HUES48 (cell line): ENCODE results near the gene PDZD2.

Experiments
- H3K27ac ChIP-seq: one replicate; pipeline ENCODE4 v1.7.0; 2013; ENCODE audit warnings: low read depth, low read length, inconsistent platforms
- H3K27me3 ChIP-seq: 2 replicates; pipeline ENCODE4 v1.6.1; 2013; ENCODE audit warnings: mild to moderate bottlenecking, low read length; ENCODE audit not compliant: control insufficient read depth, insufficient read depth
- H3K36me3 ChIP-seq: 2 replicates; pipeline ENCODE4 v1.6.1; 2013; ENCODE audit warnings: low read length; ENCODE audit not compliant: control insufficient read depth, insufficient read depth
- H3K4me1 ChIP-seq: 2 replicates; pipeline ENCODE4 v1.6.1; 2013; ENCODE audit warnings: mild to moderate bottlenecking, low read length; ENCODE audit not compliant: control insufficient read depth, insufficient read depth
- H3K4me3 ChIP-seq: 2 replicates; pipeline ENCODE4 v1.5.1; 2013; ENCODE audit warnings: mild to moderate bottlenecking, low read depth, low read length
- H3K9ac ChIP-seq: 2 replicates; pipeline ENCODE4 v1.6.1; 2013; ENCODE audit warnings: mild to moderate bottlenecking, low read depth, low read length, moderate library complexity
- H3K9me3 ChIP-seq: 2 replicates; pipeline ENCODE4 v1.6.1; 2013; ENCODE audit warnings: low read length; ENCODE audit not compliant: control insufficient read depth, insufficient read depth

Gene PDZD2

DNA sequence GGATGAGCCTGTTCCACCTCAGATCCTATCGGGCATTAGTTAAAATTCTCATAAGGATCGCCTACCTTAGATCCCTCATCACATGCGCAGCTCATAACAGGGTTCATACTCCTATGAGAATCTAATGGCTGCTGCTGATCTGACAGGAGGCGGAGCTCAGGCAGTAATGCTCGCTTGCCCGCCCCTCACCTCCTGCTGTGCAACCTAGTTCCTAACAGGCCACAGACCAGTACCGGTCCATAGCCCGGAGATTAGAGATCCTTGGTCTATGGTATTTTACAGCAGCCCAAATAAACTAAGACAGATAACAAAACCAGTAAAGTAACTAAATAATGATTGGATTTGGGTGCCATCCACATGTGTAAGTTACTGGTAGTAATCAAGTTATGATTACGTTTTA lies 517.7 kb downstream of the PDZD2 start:
- Histone ChIP-seq H3K9ac (no peak overlapping the region), H3K27ac (no peak overlapping the region), H3K4me3 (no peak overlapping the region), H3K9me3 (no peaks in the 10 kb centered on the region), H3K27me3 (no peaks in the 10 kb centered on the region), H3K4me1 (peaks cover 21% of the 10 kb centered on the region), H3K36me3 (no peaks in the 10 kb centered on the region)

- H3K9ac ChIP-seq, result no peak overlapping the region
- no peaks in the 10 kb centered on the region for H3K36me3 ChIP-seq
- H3K4me1 ChIP-seq, result peaks cover 21% of the 10 kb centered on the region
- no peaks in the 10 kb centered on the region for H3K9me3 ChIP-seq
- H3K4me3 ChIP-seq, result no peak overlapping the region
- no peak overlapping the region for H3K27ac ChIP-seq
- no peaks in the 10 kb centered on the region for H3K27me3 ChIP-seq
Measured at GRCh38 chr5:32157078-32157477, 518.1 kb downstream of the PDZD2 start.

- Histone ChIP-seq H3K27ac (no peak overlapping the region), H3K4me1 (peaks cover 21% of the 10 kb centered on the region), H3K9ac (no peak overlapping the region), H3K27me3 (no peaks in the 10 kb centered on the region), H3K4me3 (no peak overlapping the region), H3K9me3 (no peaks in the 10 kb centered on the region), H3K36me3 (no peaks in the 10 kb centered on the region)
Measured at GRCh38 chr5:32158679-32158975, 519.7 kb downstream of the PDZD2 start.

- Histone ChIP-seq H3K27ac (no peak overlapping the region), H3K4me3 (no peak overlapping the region), H3K9ac (no peak overlapping the region), H3K36me3 (no peaks in the 10 kb centered on the region), H3K4me1 (peaks cover 21% of the 10 kb centered on the region), H3K9me3 (no peaks in the 10 kb centered on the region), H3K27me3 (no peaks in the 10 kb centered on the region)
Measured at GRCh38 chr5:32159328-32160072, 520.6 kb downstream of the PDZD2 start.

- no peaks in the 10 kb centered on the region for H3K36me3 ChIP-seq
- no peak overlapping the region for H3K9ac ChIP-seq
- H3K27me3 ChIP-seq, result no peaks in the 10 kb centered on the region
- H3K27ac ChIP-seq, result no peak overlapping the region
- peaks cover 21% of the 10 kb centered on the region for H3K4me1 ChIP-seq
- H3K9me3 ChIP-seq, result no peaks in the 10 kb centered on the region
- H3K4me3 ChIP-seq, result no peak overlapping the region
Measured at GRCh38 chr5:32160228-32160627, 521.3 kb downstream of the PDZD2 start.
